Fibroblast of peridontal ligament (primary cell): Measurements from ENCODE around the gene USP36.

Experiments
- DNase-seq: peaks from one replicate; pipeline ENCODE4 v3.0.0-alpha.2; 2010; ENCODE audit errors: extremely low read depth

USP36 gene

DNA sequence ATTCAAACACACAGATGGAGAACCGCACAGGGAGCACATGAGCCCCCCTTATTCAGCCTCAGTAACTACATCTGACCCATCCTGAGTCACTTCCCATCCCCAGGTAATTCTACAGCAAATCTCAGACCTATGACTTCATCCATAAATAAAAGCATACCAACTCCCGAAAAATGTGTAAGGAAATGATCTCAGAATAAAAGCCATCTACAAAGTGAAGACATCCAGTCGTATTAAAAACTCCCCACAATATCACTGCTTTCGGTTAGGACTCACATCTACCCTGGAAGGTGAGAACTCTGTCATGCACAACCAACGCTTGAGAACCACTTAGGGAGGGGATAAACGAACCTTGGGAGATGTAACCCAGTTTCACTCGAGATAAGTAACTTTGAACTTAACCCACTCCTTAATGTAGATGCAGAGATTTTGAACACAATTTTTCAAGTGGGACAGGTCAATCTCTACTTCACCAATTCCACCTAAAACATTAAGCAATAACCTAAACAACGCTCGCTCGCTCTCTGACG, 1.3 kb downstream of the USP36 start:
- no peak for DNase-seq

DNA sequence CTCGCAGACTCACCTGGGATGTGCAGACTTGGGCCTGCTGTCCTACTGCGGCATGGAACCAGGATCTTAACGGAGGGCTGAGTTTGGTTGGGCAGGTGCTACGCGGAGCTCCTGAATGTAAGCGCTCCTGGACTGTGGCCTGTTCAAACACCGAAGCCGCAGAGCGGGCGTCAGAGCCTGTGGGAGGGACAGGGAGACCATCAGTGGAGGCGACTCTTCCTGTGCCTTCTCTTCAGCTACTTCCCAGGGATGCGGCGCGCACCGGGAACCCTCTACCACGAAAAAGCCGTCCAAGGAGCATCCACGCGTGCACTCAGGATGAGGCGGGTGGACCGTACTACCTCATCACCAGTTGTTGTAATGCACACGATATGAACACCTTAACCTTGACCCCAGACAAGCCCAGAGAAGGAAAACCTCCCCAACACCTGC, 2.0 kb downstream of the USP36 start:
- DNase-seq: no peak

DNA sequence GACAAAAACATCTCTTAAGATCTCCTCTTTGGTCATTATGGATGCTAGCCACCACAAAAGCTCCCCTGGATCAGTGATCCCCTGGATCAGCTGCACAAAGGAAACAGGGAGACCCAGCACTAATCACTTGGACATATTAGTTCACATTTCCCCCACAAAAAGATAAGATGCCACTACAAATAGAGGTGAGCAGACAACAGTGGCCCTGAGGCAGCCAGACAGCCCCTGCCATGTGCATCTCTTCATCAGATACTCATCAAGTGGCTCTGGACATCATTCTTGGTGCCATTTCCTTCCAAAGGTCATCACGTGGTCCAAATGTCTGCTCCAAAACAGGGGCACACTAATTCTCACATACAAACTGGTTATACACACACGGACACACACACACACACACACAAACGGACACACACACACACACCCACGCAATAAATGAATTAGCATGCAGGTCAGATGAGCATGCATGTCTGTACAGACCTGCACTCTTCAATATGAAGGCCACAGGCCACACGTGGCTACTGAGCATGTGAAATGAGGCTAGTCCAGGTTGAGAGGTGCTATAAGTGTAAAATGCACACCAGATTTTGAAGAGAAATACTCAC, 4.1 kb downstream of the USP36 start:
- DNase-seq: no peak

DNA sequence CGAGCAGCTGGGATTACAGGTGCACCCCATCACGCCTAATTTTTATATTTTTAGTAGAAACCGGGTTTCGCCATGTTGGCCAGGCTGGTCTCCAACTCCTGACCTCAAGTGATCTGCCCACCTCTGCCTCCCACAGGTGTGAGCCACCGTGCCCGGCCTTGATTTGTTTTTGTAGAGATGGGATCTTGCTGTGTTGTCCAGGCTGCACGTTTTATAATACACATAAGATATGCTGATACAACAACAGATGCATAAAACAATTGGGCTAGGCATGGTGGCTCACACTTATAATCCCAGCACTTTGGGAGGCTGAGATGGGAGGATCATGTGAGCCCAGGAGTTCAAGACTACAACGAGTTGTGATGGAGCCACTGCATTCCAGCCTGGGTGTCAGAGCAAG, 6.0 kb downstream of the USP36 start:
- no peak for DNase-seq

DNA sequence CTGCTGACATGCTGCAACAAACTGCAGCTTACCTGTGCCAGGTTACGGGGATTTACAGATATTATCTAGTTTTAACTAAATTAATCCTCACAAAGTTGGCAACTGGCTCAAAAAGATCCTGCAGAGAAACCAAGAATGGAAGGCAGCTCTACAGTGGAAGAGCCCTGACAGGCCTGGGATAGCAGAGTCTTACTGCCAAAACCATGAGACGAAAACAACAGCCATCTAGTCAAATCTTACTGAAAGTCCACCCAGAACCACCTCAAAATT, 8.1 kb downstream of the USP36 start:
- DNase-seq: no peak

DNA sequence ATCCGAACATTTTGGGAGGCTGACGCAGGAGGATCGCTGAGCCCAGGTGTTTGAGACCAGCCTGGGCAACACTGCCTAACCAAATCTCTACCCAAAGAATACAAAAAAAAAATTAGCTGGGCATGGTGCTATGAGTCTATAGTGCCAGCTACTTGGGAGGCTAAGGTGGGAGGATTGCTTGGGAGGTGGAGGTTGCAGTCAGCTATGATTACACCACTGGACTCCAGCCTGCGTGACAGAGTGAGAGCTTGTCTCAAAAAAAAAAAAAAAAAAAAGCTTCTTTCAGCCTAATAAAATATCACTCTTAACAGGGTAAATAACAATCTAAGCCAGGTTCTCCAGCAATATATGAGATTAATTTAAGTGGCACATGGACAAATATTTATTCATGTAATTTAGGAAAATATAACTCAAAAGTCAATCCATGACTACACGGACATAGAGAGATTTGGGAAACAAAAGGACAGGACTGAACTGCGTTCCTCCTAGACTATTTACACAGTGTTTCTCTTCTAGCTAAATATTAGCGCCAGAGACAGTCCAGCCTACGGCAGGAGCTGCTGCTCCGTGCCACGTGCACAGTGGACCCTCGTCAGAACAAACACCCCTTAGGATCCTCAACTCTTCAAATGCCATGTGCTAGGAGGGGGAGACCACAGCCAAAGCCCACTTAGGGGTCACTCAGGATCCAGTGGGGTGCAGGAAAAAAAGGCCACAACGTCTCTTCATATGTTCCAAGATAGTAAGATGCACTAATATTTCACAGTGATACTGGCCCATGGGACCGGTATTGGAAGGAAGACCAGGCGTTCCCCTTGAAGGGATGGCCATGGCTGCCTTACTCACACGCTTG, 8.7 kb downstream of the USP36 start:
- no peak for DNase-seq

DNA sequence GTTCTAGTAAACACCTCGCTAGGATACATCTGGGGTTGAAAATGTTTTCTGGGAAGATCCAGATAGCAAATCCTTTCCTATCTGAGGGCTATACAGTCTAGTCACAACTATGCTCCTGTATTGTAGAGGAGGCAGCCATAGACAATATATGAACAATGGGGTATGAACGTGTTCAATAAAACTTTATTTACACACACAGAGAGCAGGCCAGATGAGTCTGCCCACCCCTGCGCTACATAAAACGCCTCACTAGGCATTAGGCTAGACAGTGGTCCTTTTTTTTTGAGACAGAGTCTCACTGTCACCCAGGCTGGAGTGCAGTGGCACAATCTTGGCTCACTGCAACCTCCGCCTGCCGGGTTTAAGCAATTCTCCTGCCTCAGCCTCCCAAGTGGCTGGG, 11.1 kb downstream of the USP36 start:
- DNase-seq: no peak

DNA sequence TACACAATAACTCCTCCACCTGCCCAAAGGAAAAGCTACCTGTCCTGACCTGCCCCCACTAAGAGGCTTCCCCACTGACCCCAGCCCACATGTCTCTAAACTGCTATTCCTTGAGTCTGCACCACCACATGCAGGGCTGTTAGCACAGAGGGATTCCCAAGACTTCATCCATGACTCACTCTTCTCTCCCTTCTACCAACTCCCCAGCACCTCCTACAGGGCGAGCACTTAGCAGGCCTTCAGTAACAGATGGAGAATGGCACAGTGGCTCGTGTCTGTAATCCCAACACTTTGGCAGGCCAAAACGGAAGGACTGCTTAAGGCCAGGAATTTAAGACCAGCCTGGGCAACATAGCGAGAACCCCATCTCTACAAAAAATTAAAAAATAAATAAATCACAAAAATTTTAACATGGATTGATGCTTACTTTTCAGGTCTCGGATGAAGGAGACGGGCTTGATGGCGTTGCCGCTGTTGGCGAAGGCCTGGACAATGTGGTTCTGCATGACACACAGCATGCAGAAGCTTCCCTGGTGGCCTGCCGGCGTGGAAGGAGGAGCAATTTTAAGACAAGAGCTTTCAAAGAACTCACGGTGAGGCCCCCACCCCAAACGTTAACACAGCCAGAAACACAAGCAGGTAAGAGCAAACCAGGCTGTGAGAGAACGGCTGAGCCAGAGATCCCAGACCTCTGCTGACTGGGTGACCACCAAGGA, 12.0 kb downstream of the USP36 start:
- DNase-seq: peak; percentile 58

DNA sequence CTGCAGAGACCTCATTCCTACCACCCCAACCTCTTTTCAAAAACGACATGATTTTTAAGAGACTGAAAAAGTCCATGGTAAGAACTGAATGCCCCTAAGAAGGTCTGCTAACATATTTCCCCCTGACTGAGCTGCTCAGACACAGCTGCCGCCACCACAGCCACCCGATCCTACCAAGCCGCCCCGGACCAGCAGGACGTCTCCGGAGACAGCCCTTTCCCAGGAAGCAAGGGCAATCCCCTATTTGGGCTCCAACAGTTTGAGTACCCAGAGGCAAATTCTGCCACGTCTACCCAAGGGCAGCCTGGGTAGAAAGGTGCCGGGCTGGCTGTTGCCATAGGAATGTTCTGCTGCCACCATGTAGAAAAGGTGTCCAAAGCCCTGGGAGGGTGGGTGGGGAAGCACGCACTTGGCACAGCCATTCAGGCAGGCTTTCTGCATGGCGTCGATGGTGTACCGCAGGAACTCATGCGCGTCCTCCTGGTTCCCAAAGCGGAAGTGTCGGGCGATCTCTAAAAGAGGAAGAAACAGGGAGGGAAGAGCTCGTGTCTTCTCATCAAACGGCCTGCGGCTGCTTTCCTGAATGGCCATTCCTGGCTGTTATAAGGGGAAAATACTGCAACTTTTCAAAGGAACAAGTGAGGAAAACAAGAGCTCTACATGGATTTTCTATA, 13.6 kb downstream of the USP36 start:
- no peak for DNase-seq

DNA sequence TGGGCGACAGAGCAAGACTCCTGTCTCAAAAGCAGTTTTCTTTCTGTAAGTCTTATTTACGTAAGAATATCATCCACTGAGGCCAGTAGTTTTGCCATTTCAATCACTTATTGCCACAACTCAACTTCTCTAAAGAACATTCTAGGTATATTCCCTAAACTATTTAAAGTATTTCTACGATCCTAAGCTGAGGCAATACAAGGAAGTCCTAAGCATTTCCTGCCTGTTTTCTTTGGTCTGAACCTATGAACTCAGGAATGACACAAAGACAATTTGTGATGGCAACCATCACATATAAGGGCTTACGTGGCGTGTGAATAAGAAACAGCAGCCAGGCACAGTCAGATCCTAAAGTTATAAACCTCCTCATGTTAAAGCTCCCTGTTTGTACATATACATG, 14.2 kb downstream of the USP36 start:
- DNase-seq: no peak

DNA sequence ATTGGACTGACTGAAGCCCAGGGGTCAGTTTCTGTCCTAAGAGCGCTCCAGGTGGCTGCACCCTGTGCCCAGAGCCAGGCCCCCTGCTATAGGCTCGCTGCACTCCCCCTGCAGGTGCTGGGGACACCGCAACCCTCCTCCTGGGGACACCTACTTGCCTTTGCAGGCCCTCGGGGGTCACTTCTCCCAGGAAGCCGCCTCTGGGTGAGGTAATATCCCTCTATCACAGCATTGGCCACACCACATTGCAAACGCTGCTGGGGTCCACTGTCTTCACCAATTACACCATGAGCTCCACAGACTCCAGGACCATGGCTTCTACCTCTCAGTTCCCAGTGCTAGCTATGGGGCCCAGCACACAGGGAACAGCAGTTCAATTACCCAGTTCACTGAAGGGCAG, 14.9 kb downstream of the USP36 start:
- no peak for DNase-seq

DNA sequence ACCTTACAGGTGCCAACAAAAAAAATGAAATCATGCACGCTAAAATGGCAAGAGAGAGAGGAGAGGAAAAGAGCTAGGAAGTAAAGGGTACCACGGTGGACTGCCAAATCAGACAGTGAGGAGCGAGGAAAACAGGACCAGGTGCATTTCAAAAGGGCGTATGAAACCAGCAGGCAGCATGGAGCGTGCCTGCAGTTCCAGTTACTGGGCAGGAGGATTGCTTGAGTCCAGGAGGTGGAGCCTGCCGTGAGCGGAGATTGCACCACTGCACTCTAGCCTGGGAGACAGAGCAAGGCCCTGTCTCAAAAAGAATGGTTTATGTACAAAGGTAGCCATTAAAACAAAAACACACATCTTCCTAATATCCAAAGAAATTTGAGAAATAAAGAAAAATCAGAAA, 16.4 kb downstream of the USP36 start:
- DNase-seq: no peak

DNA sequence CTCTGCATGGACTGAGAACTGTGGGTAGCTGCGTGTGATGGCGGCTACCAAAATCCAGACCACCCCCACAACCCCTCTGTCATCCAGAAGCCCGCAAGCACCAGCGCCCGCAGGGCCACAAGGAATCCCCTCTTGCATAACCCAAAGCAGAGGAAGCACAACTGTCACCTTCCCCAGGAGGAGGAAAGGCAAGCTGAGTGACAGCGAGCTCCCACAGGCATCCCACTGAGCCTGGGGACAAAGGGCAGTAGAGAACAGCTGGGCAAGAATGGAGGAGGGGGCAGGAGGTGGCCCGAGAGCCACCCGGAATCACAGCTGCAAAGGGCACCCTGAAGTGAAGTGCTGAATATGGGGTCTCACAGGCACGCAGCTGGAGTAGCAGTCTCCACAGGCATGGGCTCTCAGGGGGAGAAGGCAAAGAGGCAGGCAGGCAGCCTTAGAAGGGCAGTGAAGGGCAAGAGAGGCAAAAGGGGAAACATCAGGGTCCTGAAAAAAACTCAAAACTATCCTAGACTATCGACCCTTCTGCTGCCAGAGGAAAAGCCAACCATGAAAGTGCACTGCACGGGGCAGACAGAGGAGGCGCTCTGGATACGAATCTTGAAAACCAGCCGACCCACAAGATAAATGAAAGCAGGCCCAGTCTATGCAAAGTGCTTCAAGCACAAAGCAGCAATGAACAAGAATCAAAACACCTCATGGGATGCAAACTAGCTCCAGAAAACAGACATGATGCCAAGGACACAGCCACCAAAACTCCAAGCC, 17.1 kb downstream of the USP36 start:
- no peak for DNase-seq

DNA sequence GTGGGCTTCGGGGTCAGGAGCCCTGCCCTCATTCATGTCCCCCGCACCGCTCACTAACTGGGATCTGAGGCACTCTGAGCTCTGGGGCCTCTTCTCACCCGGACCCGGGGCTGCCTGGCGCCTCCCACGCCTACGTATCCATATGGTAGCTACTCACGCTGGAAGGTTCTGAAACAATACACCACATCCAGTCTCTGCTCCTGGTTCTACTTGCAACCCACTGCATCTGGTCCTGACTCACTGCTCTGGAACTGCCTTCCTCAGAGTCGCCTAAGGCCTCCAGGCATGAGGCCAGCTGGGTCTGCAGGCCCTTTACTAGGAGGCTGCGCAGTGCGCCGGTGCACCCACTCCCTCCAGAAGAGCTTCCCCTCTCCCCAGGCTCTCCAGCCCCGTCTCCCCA, 18.1 kb downstream of the USP36 start:
- DNase-seq: peak; percentile 92

DNA sequence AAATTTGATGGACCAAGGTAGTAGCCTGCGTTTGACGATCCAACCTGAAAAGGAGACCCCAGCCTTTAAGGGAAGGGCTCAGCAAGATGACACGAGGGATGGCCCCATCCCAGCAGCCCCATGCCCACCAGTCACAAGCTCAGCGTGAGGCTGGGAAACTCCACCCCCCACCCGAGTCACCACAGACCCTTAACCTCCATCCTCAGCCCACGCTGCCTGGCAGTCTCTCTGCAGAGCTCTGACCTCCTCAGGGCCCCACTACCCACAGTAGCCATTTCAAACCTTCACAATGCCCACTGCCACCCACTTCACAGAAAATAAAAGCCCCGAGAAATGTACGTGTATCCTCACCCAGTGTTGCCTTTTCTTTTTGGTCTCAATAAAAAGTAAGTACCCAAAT, 18.7 kb downstream of the USP36 start:
- DNase-seq: no peak

DNA sequence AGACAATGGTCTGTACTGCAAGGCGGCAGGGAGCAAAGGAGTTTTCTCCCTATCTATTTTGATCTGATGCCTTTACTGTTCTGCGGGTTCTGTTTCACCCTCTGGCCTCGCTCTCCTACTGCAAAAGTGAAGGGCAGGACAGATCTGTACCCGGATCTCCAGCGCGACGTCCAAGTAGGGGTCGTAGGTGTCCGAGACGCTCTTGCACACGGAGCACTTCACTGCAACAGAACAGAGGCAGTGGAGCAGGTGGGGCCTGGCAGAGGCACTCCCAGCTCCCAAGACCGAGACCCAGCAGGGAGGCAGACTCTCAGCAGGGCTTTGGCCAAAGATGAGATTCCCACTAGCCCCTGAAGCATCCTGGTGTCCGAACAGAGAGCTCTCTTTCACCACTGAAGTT, 19.8 kb downstream of the USP36 start:
- no peak for DNase-seq

DNA sequence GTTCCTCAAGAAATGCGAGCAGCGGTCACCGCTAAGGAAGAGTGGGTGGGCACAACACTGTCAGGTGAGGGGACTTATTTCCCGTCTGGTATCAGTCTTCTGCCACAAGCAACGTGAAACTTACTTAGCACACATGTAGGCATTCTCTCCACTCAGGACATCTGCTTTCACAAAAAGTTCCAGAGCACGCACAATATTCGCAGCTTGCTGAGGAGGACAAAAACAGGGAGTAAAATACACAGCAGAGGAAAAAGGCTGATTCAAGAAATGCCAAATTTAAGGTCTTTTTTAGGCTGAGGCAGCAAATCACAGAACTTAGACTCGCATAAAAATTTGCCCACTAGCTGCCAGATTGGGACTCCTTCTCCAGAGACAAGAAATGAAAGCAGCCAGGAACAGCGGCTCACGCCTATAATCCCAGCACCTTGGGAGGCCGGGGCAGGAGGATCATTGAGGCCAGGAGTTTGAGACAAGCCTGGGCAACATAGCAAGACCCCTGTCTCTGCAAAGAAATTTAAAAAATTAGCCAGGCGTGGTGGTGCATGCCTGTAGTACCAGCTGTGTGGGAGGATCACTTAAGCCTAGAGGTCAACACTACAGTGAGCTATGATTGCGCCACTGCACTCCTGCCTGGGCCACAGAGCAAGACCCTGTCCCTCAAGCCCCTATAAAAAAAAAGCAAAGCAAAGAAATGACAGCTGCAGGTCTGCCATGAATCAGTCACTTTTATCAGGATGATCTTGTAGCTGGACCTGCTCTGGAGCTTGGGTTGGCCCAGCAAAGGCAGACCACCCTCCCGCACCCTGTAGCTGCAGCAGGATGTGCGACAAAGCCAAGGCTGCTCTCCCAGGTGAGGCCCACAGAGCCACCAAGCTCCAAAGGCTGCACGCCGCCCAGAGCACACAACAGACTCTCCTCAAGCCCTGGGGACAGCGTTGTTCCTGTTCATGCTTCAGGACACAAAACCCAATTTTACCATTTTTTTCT, 20.5 kb downstream of the USP36 start:
- DNase-seq: no peak

DNA sequence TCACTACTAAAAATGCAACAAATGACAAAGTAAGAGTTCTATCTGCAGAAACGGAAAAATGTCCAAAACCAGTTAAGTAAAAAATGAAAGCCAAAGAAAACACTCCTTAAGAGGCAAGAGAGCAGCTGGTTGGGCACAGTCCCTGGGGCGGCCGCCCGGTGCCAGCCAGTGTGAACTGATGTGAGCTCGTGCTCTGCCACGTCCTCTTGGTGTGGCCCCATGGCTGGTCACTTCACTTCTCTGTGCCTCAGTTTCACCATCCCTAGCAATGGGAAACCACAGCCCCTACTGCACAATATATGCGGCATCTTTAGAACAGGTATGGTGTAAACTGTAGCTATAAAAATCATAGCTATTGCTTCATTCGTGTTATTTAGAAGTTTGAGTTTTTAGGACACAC, 21.2 kb downstream of the USP36 start:
- DNase-seq: no peak

DNA sequence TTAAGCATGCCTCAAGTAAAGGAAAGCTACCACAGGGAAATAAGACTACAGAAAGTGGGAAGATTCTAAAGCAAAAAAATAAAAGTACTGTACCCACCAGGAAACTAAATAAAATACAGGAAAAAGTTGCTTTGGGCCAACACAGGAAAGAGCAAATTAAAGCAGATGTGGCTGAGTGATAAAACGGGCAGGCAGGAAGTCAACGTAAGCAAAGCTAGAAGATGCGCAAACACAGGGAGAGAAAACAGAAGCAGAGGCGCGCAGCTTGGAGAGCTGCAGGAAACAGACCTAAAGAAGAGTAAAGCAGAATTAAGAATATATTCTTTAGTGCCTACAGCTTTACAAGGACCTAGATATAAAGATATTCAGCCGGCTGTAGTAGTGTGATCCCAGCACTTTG, 21.7 kb downstream of the USP36 start:
- DNase-seq: no peak

DNA sequence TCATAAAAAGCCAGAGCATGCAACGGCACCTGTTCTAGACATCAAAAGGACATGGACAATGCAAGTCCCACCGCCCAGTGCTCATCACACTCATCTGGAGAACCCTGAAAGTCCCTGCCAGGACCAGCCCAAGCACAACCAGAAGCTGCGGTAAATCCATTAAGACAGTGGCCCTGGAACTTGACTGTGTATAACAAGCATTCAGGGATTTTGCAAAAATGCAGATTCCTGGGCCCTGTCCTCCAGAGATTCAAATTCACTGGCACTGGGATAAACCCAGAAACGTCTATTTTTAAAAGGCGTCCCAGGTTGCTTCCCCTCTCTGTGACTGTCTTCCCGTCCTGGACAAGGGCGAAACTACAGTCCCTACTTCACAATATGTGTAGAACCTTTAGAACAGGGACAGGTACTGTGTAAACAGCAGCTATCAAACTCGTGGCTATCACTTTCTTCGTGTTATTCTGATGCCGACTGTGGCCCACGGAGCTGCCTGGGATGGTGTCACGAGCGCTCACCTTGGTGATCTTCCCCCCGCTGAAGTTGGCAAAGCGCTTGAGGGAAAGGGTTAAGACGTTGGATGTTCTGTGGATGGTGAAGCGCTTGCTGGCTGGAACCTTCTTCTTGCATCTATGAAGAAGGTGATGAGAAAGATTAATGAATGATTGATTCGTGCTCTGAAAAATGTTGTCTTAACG, 22.3 kb downstream of the USP36 start:
- no peak for DNase-seq
